Fibroblast of lung (primary cell): ENCODE measurements around the gene KRT23.

Source experiments
- EZH2 ChIP-seq: IDR thresholded peaks from 2 replicates; pipeline ENCODE4 v1.5.1; 2012; ENCODE audit warnings: low read length, control low read depth, mild to moderate bottlenecking; ENCODE audit errors: missing control alignments
- TF ChIP-seq, protein P1 (sequence below), 2 donors: IDR thresholded peaks in 1 of 2; conservative IDR thresholded peaks in 1 of 2; 1 replicate in 1 of 2; 2 replicates in 1 of 2; pipeline ENCODE4 v1.5.1; 2011 to 2012; ENCODE audit warnings: low read length in 2 of 2, control low read depth in 1 of 2, inconsistent platforms in 1 of 2, low read depth in 1 of 2, mild to moderate bottlenecking in 1 of 2

DNA sequence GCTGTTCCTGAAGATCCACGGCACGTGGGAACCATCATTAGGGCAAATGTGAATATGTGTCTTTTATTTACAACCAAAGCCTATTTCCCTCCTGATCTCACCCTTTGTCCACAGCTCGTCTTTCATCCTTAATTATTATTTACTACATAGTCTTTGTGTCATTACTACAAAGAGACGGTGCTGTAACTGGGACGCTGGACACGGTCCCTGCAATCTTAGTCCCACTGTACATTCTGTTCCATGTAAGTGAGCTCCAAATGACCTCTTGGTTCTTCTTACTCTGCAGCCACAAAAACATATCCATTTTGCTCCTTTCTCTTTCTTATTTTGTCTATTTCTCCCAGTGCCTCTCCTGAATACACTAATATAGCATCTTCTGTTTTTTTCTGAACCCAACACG lies 12.7 kb upstream of the KRT23 start:
- TF ChIP-seq, protein P1, sequence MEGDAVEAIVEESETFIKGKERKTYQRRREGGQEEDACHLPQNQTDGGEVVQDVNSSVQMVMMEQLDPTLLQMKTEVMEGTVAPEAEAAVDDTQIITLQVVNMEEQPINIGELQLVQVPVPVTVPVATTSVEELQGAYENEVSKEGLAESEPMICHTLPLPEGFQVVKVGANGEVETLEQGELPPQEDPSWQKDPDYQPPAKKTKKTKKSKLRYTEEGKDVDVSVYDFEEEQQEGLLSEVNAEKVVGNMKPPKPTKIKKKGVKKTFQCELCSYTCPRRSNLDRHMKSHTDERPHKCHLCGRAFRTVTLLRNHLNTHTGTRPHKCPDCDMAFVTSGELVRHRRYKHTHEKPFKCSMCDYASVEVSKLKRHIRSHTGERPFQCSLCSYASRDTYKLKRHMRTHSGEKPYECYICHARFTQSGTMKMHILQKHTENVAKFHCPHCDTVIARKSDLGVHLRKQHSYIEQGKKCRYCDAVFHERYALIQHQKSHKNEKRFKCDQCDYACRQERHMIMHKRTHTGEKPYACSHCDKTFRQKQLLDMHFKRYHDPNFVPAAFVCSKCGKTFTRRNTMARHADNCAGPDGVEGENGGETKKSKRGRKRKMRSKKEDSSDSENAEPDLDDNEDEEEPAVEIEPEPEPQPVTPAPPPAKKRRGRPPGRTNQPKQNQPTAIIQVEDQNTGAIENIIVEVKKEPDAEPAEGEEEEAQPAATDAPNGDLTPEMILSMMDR (conservative IDR thresholded peaks at IDR 0.05 in 1 of 2, IDR thresholded peaks at IDR 0.05 in 1 of 2; ENCODE audit: low read depth in 1 of 2, low read length in 2 of 2), result no peak
- TF ChIP-seq EZH2, result no peak
